NCI-H82 (cell line): ENCODE measurements around the gene SIRPA.
"Not testable (repeated sequence)": the region's sequence is repeated elsewhere in the genome, so short reads cannot be mapped to it uniquely, and the experiment has no call there.

Experiments
- DNase-seq: peaks from one replicate; lab custom pipeline; 2025; lab: John Stamatoyannopoulos, UW

The SIRPA gene

GRCh38 chr20:1907586-1907985 is 12.4 kb downstream of the SIRPA start:
- DNase-seq = no peak

GRCh38 chr20:1908191-1908590 is 13.0 kb downstream of the SIRPA start:
- no peak for DNase-seq

DNA sequence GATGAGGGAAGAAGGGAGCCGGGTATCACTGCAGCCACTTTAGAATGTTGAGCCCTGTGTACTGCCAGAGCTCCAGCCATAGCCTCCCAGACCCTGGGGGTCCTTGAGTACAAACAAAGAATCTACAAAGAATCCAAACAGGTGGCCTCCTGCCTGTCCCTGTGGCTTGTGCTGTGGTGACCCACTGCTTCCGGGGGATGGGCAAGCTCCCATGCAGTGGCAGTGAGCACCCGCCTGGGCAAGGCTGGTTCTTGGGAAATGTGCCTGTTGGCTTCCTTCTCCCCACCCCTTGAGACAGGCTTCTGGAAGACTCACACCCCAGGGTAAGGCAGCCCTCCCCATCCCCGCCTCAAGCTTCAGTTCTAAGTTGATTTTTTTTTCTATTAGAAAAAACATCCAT is 13.9 kb downstream of the SIRPA start:
- DNase-seq = no peak

- no peak for DNase-seq
Observed at GRCh38 chr20:1911536-1911935, 16.3 kb downstream of the SIRPA start.

DNA sequence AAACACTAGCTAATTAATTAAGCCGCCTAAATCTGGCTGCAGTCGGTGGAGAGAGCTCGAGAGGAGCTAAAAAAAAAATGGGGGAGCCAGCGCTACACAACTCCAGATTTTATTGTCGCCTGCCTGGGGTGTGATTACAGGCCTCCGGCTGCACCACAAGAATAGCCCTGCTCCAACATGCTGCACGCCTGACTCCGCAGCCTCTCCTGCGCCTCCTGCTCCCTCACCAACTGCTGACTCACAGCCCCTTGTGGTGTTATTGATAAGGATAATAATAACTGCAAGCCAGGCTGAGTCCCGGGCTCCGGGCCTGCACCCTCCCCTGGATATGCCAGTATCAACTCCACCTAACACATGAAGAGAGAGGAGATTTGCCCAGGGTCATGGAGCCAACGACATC is 16.8 kb downstream of the SIRPA start:
- DNase-seq = no peak

- DNase-seq = no peak
Observed at GRCh38 chr20:1912646-1913045, 17.4 kb downstream of the SIRPA start.

DNA sequence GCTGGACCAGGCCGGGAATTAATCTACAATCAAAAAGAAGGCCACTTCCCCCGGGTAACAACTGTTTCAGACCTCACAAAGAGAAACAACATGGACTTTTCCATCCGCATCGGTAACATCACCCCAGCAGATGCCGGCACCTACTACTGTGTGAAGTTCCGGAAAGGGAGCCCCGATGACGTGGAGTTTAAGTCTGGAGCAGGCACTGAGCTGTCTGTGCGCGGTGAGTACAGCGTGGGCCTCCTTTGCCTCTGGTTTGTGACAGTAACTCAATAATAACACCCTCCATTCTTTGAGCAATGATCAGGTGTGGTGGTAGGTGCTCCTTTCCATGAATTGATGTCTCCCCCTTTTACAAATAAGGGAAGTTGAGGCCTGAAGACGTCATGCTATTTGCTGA is 20.0 kb downstream of the SIRPA start:
- DNase-seq = not testable (repeated sequence)

DNA sequence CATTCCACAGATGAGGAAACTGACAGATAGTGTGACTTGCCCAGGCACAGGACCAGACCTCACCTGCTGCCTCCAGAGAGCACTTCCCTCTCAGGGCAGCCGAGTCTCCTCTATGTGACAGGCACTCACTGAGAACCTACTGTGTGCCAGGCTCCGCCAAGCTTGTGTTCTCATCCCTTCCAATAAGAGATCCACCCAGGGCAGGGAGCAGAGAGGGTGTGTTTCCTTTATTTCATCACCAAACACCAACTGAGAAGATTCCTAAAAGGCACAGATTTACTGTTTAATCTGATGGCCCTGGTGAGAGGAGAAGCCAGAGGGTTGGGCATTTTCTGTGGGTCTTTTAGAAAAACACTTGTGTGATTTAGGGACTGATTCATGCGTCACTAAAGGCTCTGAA is 20.5 kb downstream of the SIRPA start:
- DNase-seq = no peak

- DNase-seq = no peak
Observed at GRCh38 chr20:1917786-1918185, 22.6 kb downstream of the SIRPA start.

DNA sequence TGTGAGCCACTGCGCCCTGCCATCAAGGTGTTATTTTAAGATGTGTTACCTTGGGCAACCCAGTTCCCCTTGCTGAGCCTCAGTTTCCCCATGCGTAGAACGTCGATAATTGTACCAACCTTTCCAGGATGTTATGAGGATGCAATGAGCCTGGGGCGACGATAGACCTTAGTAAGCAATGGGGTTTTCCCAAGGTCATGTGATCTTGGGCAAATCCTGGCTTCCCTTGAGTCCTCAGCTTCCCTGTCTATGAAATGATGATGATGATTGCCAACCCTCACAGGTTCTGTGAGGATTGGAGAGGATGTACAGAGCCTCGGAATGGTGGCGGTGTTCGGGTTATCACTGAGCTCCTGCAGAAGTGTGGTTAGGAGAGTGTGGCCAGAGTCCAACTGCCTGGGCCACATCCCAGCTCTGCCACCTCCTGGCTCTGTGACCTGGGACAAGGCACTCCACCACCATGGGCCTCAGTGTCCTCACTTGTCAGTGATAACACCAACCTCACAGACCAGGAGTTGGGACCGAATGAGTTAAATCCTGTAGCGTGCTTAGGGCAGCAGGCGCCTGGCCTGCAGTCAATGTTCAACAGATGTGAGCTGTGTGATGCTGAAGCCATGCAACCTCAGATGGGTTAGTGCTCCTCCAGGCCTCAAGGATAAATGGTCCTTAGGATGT is 23.4 kb downstream of the SIRPA start:
- no peak for DNase-seq

DNA sequence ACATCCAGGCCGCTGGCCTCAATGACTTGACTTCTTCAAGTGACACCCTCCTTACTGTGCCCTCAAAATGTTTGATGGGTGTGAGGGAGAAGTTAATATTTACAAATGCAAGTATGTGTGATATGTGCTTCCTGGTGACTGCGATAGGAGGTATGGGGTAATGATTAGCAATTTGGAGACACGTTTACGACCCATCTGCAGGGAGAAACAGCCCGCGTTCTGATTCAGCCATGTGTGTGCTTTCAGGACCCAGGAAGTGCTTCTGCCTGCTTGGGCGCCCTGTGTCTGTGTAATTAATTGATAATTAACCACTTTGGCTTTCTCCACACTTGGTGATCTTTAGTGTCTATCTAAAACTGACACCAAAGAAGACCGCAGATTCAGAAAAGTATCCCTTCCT is 25.0 kb downstream of the SIRPA start:
- no peak for DNase-seq

DNA sequence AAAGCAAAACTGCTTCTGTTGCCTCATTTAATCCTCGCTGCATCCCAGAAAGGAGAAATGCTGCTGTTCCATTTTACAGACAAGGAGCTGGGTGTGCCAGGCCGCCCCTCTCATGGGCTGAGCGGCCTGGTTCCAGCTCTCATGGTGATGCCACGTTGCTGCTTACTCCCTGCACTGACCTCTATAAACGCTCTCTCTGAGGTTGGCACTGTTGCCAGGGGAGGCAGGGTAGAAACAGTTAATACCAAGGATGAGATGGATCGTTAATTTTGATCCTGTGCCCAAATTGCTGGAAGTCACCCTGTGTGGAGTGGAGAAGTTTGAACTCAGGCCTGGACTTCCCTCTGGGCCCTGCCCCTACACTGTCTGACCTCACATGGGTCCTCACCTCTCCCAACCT is 25.6 kb downstream of the SIRPA start:
- DNase-seq = no peak

DNA sequence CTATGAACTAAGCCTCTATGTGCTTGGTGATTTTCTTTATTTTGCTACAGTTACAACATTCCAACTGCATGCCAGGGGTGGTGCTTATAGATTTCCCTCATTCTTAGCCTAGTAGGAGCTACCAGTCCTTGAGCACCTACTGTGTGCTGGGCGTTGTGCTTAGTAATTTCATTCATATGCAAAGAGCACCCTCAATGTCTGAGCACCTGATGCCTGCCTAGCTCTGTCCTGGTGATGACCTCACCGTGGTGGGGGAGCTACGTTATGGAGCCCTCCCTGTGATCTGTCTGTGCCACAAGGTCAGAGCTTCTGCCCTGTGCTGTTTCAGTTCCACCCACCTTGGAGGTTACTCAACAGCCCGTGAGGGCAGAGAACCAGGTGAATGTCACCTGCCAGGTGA is 26.8 kb downstream of the SIRPA start:
- DNase-seq = not testable (repeated sequence)

DNA sequence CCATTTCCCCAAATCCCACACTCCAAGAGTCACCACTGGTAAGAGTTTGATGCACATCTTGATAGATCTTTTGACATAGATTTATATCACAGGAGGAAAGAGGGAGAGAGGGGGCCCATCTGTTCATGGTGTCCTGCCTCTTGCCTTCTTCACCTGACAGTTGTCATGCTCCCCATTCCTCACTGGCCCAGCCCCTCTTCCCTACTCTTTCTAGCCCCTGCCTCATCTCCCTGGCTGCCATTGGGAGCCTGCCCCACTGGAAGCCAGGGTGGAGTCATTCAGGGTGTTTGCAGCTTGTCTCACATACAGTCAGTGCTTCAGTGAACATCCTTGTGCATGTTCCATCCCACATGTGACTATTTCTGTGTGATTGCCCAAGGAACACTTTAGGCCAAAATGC is 27.6 kb downstream of the SIRPA start:
- no peak for DNase-seq

- DNase-seq = no peak
Observed at GRCh38 chr20:1924910-1925861, 30.0 kb downstream of the SIRPA start.

DNA sequence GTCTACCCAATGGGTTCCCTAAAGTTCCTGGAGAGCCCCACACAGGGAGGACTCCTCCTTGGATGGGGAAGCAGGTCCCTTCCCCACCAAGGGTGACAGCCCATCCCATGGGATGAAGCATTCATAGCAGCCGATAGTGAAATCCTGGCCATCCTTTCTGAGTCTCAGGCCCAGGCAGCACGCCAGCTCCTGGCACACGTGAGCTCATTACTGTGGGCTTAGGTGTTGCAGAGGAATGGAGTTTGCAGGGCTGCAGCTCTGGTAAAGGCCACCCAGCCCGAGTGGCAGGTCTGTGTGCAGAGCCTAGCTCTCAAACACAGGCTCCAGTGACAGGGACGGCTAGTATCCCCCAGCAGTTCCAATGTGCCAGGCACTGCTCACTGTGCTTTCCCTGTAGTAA is 31.0 kb downstream of the SIRPA start:
- DNase-seq = no peak

GRCh38 chr20:1927217-1927616 is 32.0 kb downstream of the SIRPA start:
- no peak for DNase-seq

- no peak for DNase-seq
Observed at GRCh38 chr20:1928154-1928553, 32.9 kb downstream of the SIRPA start.

GRCh38 chr20:1928782-1929181 is 33.6 kb downstream of the SIRPA start:
- no peak for DNase-seq

- no peak for DNase-seq
Observed at GRCh38 chr20:1929460-1929859, 34.3 kb downstream of the SIRPA start.

GRCh38 chr20:1930165-1930564 is 35.0 kb downstream of the SIRPA start:
- no peak for DNase-seq

GRCh38 chr20:1931830-1932229 is 36.6 kb downstream of the SIRPA start:
- no peak for DNase-seq

GRCh38 chr20:1932971-1933370 is 37.8 kb downstream of the SIRPA start:
- no peak for DNase-seq
